Panc1 (cell line): ENCODE data around the gene GAN. TPM values are rescaled to one million over a fixed set of nuclear protein-coding genes. Genes with fewer than 3 reads are reported as not detected.

Experiments used
- ATAC-seq: fragments of 200-7000 bp; cut with Tn5 transposase; 2 replicates; pipeline ENCODE4 v1.9.1; 2020; ENCODE audit warnings: mild to moderate bottlenecking, moderate library complexity
- BruUV-seq: library from RNA; stranded (reverse); fragments of 400-500 nt; replicated peaks from 2 replicates; lab custom pipeline; 2021; lab: Mats Ljungman, UMichigan
- CTCF ChIA-PET: fragments of 300-600 bp; sonication (Branson Sonifier 250); formaldehyde crosslinking; loops from one replicate; lab custom pipeline; 2022; ENCODE audit warnings: antibody characterized with exemption; lab: Charles Lee
- POLR2A ChIA-PET: fragments of 300-600 bp; sonication (Branson Sonifier 250); formaldehyde crosslinking; loops from one replicate; lab custom pipeline; 2022; ENCODE audit warnings: antibody characterized with exemption; lab: Charles Lee
- DNase-seq: peaks from one replicate; pipeline ENCODE4 v3.0.0-alpha.2; 2010; ENCODE audit warnings: low read depth, low spot score
- H3K27ac ChIP-seq: 2 replicates; pipeline ENCODE4 v1.5.1; 2011; ENCODE audit warnings: mild to moderate bottlenecking, low read length, inconsistent platforms
- H3K27me3 ChIP-seq: fragments of 200-500 bp; sonication (Bioruptor generic); 2 replicates; pipeline ENCODE4 v1.6.0; 2014; ENCODE audit warnings: low read length, inconsistent platforms; ENCODE audit not compliant: control insufficient read depth, insufficient read depth
- H3K36me3 ChIP-seq: fragments of 200-500 bp; sonication (Bioruptor generic); 2 replicates; pipeline ENCODE4 v1.5.1; 2014; ENCODE audit warnings: inconsistent platforms, mild to moderate bottlenecking, low read length, moderate library complexity; ENCODE audit not compliant: control insufficient read depth, insufficient read depth
- H3K4me1 ChIP-seq: 2 replicates; pipeline ENCODE4 v1.5.1; 2011; ENCODE audit warnings: inconsistent platforms, mild to moderate bottlenecking, low read length, moderate library complexity; ENCODE audit not compliant: control insufficient read depth, insufficient read depth
- H3K4me3 ChIP-seq, 2 experiments: 2 replicates each; pipeline ENCODE4 v1.5.1; 2011 to 2012; ENCODE audit warnings: low read depth in 2 of 2, low read length in 2 of 2, mild to moderate bottlenecking in 2 of 2, inconsistent platforms in 1 of 2, moderate library complexity in 1 of 2
- H3K9me3 ChIP-seq: fragments of 200-500 bp; sonication (Bioruptor generic); 2 replicates; pipeline ENCODE4 v1.5.1; 2014; ENCODE audit warnings: low read depth, mild to moderate bottlenecking, inconsistent platforms, low read length, moderate library complexity; ENCODE audit not compliant: control insufficient read depth, insufficient read depth
- CTCF ChIP-seq: fragments of 450-650 bp; IDR thresholded peaks from 2 replicates; pipeline ENCODE4 v1.5.1; 2017; ENCODE audit warnings: mild to moderate bottlenecking
- POLR2AphosphoS5 ChIP-seq: IDR thresholded peaks from 2 replicates; pipeline ENCODE4 v1.6.1; 2012; ENCODE audit warnings: mild to moderate bottlenecking, low read depth, low read length, moderate library complexity
- REST ChIP-seq, 2 experiments: IDR thresholded peaks; 2 replicates each; pipeline ENCODE4 v1.6.1; 2011 to 2012; ENCODE audit warnings: low read depth in 2 of 2, control low read depth in 1 of 2, low read length in 1 of 2, mild to moderate bottlenecking in 1 of 2, moderate library complexity in 1 of 2; ENCODE audit not compliant: insufficient read depth in 1 of 2
- SIN3A ChIP-seq: IDR thresholded peaks from 2 replicates; pipeline ENCODE4 v1.6.1; 2012; ENCODE audit warnings: low read depth, mild to moderate bottlenecking, low read length, moderate library complexity, borderline replicate concordance; ENCODE audit not compliant: insufficient read depth
- TCF7L2 ChIP-seq: IDR thresholded peaks from 2 replicates; pipeline ENCODE4 v1.6.1; 2011; ENCODE audit warnings: mild to moderate bottlenecking, low read depth, low read length, inconsistent platforms
- in situ Hi-C: cut with HindIII; loops from 2 replicates; pipeline ENCODE4 v1.10.0; 2016; ENCODE audit warnings: low sequenced_read_pairs, low pct_unique_long_range_greater_than_20kb
- intact Hi-C: fragments of 100-400 bp; cut with micrococcal nuclease; formaldehyde crosslinking; loops from one replicate; pipeline ENCODE4 v1.10.0; 2022; ENCODE audit not compliant: unreplicated experiment
- total RNA-seq: library from RNA; stranded (reverse); gene quantifications from one replicate; pipeline ENCODE4 v1.2.1, GENCODE V29; 2021; ENCODE audit not compliant: unreplicated experiment

Gene GAN
- total RNA-seq, 1 experiment from 2014 or later: 9.1 TPM

GRCh38 chr16:81397058-81397878, 82.5 kb downstream of the GAN start:
- in situ Hi-C loops: no loop called here
- intact Hi-C loops: no loop called here
- CTCF ChIA-PET: no interaction called here

More at GRCh38 chr16:81397058-81397878, 82.5 kb downstream of the GAN start:
- no peaks in the 10 kb centered on the region for H3K36me3 ChIP-seq
- H3K27ac ChIP-seq: no peak overlapping the region
- peaks cover 4% of the 10 kb centered on the region; the same call in 1 of the 2 replicates for H3K4me1 ChIP-seq
- TF ChIP-seq TCF7L2 (no peak), CTCF (no peak), POLR2AphosphoS5 (no peak), SIN3A (no peak), REST (IDR thresholded peaks at IDR 0.05; ENCODE audit: insufficient read depth in 1 of 2, low read depth in 2 of 2, low read length in 1 of 2) (no peak)
- no peak overlapping the region for H3K4me3 ChIP-seq
- no peaks in the 10 kb centered on the region for H3K27me3 ChIP-seq
- H3K9me3 ChIP-seq: no peaks in the 10 kb centered on the region
- DNase-seq (no peak), ATAC-seq (no peak)
- POLR2A ChIA-PET: interaction anchor here (0.6 kb wide), 1 partner anchor 35 kb away, joined by 7 read pairs; no protein-coding TSS in a partner anchor
- BruUV-seq: no TSS peak
